ENCODE data around the gene BSPRY. TPM values are rescaled to one million over a fixed set of nuclear protein-coding genes. Genes with fewer than 3 reads are reported as not detected.

Gene BSPRY
- total and polyA plus RNA-seq, 2 of the 13 experiments (the other 11 are each of a cell fraction or from before 2014, with no cell fraction given) = 0.09 to 0.26 TPM

GRCh38 chr9:113376634-113377567, 27.6 kb downstream of the BSPRY start, which contains the start of gene HDHD3 (continued):
- TF ChIP-seq, protein P1, sequence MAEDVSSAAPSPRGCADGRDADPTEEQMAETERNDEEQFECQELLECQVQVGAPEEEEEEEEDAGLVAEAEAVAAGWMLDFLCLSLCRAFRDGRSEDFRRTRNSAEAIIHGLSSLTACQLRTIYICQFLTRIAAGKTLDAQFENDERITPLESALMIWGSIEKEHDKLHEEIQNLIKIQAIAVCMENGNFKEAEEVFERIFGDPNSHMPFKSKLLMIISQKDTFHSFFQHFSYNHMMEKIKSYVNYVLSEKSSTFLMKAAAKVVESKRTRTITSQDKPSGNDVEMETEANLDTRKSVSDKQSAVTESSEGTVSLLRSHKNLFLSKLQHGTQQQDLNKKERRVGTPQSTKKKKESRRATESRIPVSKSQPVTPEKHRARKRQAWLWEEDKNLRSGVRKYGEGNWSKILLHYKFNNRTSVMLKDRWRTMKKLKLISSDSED (CRISPR knock-in tag; IDR thresholded peaks at IDR 0.05) = no peak
- TF ChIP-seq FOXC1 (CRISPR knock-in tag; IDR thresholded peaks at IDR 0.05; ENCODE audit: borderline replicate concordance) (no peak), ZFAT (CRISPR knock-in tag; conservative IDR thresholded peaks at IDR 0.05) (no peak), NR1H2 (CRISPR knock-in tag; IDR thresholded peaks at IDR 0.05; ENCODE audit: borderline replicate concordance, low read depth) (no peak), LCORL (IDR thresholded peaks at IDR 0.05) (no peak), LCORL (CRISPR knock-in tag; IDR thresholded peaks at IDR 0.05) (peak; percentile 73), ERF (CRISPR knock-in tag; IDR thresholded peaks at IDR 0.05) (peak; percentile 82), MLXIP (CRISPR knock-in tag; IDR thresholded peaks at IDR 0.05; ENCODE audit: borderline replicate concordance) (no peak), SOX5 (CRISPR knock-in tag; IDR thresholded peaks at IDR 0.05; ENCODE audit: borderline replicate concordance) (no peak), ZNF883 (CRISPR knock-in tag; IDR thresholded peaks at IDR 0.05; ENCODE audit: not compliant biosample characterization) (no peak), ZNF280B (CRISPR knock-in tag; IDR thresholded peaks at IDR 0.05; ENCODE audit: borderline replicate concordance) (no peak), FOSL2 (CRISPR knock-in tag; IDR thresholded peaks at IDR 0.05) (0 out of 2 replicates have a peak, but pooled peaks have one; percentile 25), ZNF24 (IDR thresholded peaks at IDR 0.05) (no peak), ZNF775 (CRISPR knock-in tag; IDR thresholded peaks at IDR 0.05; ENCODE audit: borderline replicate concordance) (no peak), JUNB (CRISPR knock-in tag; IDR thresholded peaks at IDR 0.05; ENCODE audit: borderline replicate concordance) (peak; percentile 53), KDM4B (CRISPR knock-in tag; IDR thresholded peaks at IDR 0.05) (0 out of 2 replicates have a peak, but pooled peaks have one; percentile 56)
- TF ChIP-seq, protein P2, sequence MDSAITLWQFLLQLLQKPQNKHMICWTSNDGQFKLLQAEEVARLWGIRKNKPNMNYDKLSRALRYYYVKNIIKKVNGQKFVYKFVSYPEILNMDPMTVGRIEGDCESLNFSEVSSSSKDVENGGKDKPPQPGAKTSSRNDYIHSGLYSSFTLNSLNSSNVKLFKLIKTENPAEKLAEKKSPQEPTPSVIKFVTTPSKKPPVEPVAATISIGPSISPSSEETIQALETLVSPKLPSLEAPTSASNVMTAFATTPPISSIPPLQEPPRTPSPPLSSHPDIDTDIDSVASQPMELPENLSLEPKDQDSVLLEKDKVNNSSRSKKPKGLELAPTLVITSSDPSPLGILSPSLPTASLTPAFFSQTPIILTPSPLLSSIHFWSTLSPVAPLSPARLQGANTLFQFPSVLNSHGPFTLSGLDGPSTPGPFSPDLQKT (CRISPR knock-in tag; IDR thresholded peaks at IDR 0.05; ENCODE audit: borderline replicate concordance) = no peak
